CD1c-positive myeloid dendritic cell (primary cell): ENCODE data around the gene JAML.

Source experiments
- DNase-seq: peaks from one replicate; pipeline ENCODE4 v3.0.0-alpha.2; 2016; ENCODE audit errors: extremely low spot score

Gene JAML

DNA sequence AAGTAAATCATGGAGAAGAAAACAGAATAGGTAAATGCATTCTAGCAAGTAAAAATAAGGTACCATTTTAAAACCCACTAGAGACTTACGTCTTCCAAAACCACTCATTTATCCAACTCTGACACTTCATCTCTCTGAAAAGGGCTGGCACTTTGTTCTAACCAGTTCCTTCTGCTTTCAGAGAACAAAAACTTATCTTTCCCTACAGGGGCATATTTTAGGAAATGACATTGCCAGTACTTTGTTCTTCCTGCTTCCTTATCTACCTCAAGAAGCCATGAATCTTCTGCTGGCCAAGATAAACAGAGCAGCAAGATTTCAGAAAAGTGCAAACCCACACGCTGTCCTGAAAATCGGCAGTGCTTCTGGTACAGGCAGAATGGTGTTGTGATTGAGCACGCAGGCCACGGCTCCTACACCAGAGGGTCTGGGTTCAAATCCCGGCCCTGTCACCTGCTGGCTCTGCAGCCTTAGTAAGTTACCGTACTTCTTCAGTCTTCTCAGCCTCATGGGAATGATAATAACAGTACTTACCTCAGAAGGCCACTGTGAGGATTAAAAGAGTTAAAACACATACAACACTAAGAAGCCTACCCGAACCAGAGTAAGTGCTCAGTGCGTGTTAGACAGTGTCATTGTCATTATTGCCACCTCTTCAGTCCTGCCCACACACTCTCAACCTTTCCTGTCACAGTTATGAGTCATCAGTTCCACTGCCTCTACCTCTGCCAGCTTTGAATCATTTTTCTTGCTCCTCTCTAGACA, 16.4 kb upstream of the JAML start:
- peak; percentile 90 for DNase-seq

DNA sequence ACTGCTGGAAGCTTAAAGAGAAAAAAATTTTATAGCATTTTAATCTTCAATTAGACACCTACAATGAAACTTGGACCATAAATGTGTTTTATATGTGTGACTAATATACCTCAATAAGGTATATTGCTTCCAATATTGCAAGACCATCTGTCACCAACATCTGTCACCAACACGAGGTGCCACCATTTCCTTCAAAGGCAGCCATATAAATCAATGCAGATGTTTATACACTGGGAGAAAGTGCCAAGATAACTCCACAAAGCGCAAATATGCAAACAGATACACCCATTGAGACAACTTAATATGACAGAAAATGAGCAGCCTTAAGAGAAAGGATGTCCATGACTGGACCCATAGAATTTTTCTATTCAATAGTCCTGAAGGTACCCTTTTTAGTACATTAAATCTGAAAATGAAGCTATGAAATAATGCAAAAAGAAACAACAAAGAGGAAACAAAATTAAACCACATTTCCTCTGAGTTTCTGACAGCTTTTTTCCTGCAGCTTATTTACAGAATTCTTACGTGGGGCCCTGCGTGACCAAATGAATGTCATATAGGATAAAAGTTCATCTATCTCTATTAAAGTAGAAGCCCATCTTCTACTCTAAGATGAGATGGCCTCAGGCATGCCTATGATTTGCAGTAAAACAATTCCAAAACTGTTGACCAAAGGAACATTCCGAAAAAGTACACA, 14.8 kb upstream of the JAML start:
- peak; percentile 31 for DNase-seq

DNA sequence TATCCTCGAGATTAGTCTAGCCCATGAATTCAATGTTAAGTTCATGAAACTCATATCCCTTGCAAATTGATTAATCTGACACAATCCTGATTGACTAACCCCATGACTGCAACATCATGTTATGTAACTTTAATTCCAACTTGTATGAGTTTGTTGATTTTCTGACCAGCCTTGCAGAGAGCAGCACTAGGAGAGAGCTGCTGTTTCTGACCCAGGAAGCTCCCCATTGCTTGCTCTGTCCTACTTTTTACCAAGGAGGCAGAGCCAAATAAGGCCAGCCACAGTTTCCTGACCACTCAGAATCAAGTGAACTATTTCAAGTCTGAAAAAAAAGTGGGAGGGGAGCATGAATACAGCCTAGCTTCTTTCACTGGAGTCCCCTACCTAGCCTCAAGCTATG, 14.1 kb upstream of the JAML start:
- no peak for DNase-seq

DNA sequence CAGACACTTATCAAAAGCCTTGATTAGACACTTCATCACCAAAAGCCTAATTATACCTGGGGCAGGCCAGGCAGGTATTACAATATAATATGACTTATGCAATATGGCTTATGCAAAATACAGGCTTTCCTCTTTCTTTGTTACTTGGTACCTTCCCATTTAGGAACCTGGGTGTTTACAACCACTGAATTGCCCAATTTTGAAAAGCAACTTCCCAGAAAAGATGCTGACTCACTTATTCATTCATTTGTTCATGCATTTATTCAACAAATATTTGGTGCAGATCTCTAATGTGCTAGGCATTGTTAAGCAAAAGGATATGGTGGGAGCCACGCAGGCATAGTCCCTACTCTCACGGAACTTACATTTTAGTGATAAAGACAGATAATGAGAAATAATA, 13.6 kb upstream of the JAML start:
- peak; percentile 67 for DNase-seq

DNA sequence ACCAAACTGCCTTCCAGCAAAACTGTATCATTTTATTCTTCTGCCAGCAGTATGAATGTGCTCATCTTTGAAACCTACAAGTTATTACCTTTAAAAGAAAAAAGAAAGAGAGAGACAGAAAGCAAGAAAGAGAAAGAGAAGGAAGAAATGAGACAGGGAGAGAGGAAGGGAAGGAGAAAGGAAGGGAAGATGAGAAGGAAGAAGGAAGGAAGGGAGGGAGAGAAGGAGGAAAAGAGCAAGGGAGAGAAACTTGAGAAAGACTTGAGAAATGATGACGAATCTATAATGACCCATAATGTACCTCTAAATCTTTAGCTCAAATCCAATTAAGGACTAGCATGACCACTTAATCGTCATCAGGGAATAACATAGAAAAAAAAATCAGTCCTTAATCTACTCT, 11.4 kb upstream of the JAML start:
- DNase-seq = no peak

DNA sequence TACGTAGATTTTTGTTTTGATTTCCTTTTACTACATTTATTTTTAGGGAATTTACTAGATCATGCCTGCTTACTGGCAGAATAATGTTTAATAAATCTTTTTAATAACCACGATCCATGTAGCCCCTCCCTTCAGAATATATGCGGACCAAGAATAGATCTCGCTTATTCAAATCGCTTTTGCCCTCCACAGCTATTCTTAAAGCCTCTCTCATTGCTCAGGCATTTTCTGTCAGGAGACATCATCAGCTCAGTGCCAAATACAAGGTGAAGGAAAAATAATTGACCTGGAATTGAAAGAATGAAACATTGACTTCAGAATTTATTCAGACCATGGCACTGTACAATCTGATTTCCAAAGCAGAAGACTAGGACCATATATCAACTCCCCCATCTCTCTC, 10.0 kb upstream of the JAML start:
- no peak for DNase-seq

DNA sequence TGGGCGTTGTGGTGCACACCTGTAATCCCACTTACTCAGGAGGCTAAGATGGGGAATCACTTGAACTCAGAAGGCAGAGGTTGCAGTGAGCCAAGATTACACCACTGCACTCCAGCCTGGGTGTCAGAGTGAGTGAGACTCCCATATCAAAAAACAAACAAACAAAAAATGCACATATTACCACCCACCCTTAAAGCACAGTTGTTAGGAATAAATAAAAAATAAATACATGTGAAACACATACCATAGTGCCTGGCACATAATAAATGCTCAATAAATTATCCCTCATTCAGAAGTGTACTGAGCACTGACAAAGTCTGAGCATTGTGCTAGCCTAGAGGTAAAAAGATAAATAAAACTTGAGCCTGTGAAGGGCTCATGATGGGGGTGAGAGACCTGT, 9.0 kb upstream of the JAML start:
- no peak for DNase-seq

DNA sequence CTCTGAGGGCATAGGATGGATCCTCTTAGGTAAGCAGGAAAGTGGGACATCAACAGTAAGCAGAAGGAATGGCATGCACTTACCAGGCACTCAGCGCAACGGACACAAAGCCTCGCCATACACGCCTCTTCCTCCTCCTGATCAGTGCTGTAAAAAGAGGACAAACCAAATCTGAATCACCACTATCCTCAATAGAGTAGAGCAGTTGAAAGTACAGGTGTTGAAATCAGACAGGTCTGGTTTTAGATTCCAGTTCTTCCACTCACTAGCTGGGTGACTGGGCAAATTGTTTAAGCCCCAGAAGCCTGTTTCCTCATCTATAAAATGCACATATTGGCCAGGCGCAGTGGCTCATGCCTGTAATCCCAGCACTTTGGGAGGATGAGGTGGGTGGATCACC, 8.6 kb upstream of the JAML start:
- DNase-seq = no peak

DNA sequence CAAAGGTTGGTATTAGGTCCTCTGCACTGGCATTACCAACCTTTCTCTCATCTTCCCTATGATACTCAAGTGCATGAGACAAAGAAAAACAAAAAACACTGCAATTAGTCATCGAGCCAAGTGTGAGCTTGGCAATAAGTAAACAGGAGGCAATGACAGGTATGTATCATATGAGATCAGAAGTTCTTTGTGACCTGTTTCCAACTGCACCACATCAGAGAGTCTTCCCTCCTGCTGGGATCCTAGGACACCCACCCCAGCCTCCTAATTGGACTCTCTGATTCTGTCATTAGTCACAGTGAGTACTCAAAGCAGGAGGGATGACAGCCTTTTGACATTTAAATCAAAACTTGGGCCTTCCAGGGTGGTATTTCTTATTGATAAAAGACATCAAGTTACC, 7.8 kb upstream of the JAML start:
- no peak for DNase-seq

DNA sequence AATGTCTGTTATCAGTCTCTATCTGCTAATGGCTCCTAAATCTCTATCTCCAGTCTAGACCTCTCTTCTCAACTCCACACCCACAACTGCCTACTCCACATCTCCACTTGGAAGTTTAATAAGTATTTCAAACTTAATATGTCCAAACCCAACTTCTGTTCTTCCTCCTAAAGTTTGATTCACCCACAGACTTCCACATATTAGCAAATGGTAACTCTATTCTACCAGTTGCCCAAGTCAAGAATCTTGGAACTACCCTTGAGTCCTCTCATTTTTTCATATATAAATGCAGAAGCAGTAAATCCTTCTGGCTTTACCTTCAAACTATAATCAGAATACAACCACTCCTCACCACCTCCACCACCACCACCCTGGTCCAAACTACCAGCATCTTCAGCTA, 6.7 kb upstream of the JAML start:
- DNase-seq = peak; percentile 24

DNA sequence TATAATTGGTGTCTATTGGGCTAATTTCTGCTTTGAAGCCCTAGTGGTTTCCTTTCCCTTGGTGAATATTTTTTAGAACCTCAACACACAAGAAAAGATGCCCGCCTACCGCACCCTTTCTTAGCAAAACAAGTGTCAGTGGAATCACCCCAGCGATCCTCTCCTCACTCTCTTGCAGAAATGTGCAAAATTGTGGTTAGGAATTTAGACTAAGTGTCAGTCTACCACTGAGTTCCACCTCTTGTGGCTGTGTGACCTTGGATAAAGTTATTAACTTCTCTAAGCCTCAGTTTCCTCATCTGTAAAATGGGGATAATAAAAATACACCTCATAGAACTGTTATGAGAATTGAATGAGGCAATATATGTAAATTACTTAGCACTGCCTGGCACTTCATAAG, 5.3 kb upstream of the JAML start:
- no peak for DNase-seq

DNA sequence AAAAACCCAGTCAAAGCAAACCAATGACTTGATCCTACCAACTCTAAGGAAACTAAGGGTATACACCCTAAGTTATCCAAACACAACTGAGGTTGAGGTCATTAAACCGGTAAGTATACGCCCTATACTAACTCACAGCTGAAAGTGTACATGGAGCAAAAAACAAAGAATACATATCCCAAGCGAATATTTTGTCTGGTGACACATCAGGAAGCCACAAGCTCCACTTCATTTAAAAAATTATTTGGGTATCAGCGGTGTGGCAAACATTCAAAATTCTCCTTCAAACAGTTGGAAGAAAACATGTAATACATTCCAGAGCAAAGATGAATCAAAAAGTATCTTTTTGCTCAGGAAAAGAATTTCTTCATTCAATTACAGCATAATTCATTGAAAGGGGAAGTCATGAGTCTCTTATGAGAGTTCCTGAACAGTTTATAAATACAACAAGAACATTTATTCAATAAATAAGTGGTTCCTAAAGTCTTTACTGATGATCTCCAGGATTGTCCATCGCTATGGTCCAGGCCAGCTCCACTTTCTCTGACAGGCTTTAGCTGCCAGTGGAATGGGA, 4.5 kb upstream of the JAML start:
- peak; percentile 73 for DNase-seq

DNA sequence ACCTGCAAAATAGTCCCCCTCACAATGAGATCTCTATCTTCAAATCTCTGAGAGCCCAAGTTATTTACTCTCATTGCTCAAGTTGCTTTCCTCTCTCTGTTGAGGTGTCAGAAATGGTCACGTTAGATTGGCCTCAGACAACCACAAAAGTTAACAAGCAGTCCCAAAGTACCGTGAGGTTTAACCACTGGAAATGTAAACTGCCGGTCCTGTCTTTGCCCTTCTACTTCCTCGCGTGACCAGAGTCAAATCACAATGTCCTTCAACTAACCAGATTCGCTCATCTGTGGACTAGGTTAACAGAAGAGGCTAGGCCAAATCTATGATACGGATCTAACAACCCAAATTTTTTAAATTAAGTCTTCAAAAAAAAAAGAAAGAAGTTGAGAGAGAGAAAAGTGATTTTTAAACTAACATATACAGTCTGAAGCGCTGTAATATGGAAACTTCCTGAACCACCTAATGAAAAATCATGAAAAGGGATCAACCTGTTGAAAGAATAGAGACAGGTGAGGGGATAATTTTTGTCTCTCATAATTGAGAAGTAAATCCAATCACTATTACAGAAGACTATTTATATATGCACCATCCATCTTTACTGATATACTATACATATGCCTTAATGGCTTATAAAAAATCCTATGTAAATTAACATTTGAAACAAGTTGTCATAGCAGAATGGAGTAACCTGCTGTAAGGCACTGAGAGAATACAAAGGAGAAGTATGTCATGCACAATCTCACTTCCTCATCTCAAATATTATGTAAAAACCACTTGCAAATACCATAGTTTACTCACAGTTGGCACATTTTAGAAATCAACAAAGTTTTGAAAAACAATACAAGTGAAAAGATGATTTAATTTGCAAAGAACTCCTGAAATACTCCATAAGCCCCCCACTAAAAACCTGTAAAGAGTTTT, 3.3 kb upstream of the JAML start:
- peak; percentile 86 for DNase-seq

DNA sequence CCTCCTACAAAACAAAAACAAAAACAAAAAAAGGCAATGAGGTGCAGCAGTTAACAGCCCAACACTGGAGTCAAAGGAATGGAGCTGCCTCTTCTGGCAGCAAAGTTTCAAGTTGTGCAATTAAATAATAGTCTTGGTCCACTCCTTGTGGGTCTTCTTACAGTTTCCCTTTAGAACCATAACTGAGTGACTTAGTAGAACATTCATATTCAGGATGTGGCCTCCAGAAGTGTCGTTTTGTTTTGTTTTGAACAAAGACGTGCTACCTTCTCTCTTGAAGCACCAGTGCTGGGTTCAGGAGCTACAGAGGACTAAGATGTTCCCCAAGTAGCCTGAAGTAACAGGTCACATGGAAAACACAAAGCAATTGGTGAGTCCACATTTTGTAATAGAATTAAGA, 2.0 kb upstream of the JAML start:
- peak; percentile 33 for DNase-seq

DNA sequence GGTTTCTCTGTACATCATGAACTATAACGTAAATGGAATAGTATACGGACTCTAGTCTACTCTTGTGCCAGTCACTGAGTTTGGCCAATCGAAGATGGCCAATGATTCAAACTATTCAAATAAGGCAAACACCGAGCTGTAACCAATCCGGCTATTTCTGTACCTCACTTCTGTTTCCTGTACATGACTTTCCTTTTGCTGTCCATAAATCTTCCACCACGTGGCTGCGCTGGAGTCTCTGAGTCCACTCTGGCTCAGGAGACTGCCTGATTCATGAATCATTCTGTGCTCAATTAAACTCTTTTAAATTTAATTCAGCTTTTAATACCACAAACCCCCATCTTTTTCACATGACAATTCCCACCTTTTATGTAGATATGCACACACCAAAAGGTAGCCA, 1.5 kb upstream of the JAML start:
- peak; percentile 60 for DNase-seq

DNA sequence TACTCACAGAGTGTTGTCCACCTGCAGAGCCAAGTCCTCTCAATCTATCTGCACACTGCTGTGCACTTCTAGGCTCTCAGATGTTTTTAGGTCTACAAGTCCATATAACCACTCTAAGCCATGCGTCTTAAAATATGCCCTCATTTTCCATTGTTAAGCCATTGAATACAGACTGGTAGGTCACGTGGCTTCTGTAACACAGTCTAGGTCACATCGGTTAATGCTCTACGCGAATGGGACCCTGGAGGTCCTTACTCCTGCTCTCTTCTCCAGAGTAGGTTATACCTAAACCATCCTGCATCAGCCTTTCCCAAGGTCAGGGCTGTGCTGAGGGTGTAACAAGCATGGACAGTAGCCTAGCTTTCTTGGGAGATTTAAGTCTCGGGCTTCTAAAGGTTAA, 819 bp downstream of the JAML start:
- DNase-seq = no peak

DNA sequence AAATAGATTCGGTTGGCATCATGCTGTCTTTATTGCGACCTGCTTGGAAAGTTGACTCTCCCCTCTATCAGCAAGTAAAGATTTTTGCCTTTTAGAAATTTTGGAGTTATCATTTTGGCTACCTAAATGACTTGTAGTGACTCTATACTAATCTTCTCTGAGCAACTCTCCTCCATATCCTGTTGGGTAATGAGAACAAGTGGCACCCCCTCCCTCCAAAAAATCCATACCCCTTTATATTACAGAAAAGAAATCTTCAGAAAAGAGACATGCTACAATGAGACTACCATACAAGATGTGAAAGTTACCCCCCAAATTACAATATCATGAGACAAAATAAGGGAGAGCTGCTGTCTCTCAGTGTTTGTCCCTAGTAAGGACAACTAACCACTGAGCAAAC, 1.2 kb downstream of the JAML start:
- DNase-seq = no peak

DNA sequence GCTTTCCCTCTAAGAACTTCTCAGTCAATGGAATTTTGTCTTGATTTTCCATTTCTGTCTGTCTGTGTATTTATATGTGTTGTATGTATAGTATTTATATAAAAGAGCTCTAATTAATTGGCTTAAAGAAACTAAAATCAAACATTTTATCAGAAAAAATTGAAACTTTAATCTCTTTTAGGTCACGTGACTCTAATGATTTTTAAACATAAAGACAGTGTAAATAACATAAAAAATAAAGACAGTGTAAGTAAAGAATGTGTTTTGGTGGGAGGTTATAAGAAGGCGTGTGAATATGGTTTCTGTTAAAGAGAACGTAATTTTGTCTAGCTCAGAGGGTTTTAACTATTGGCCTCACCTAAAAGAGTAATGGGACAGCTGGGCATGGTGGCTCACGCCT, 2.4 kb downstream of the JAML start:
- DNase-seq = no peak

DNA sequence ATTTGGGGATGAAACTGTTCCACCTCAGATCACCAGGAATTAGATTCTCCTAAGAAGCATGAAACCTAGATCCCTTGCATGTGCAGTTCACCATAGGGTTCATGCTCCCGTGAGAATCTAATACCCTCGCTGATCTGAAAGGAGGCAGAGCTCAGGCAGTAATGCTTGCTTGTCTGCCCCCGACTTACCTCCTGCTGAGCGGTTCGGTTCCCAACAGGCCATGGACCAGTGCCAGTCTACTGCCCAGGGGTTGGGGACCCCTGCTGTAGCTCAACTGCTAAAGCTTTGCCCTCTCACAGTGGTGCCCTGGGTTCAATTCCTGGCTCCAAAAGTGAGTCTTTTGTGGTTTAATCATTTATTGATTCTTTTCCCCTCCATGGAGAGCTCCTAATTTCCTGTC, 3.4 kb downstream of the JAML start:
- DNase-seq = no peak

DNA sequence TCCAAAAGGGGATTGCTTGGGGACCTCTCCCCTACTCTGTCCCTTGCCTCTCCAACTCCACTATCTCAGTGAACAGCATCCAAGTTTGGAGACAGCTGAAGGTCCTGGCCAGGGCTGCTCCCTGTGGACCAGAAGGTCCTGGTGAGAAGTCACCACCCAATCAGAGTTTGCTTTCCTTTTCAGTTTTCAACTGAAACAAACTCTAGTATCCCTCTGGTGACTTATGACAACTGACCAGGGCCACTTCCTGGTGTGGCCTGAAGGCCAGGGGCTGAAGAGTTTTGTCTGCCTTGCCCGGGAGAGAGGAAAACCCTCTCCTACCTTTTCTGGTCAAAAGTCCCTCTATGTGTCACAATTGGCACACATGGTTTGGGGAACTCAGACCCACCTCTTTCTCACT, 5.1 kb downstream of the JAML start:
- DNase-seq = peak; percentile 29

DNA sequence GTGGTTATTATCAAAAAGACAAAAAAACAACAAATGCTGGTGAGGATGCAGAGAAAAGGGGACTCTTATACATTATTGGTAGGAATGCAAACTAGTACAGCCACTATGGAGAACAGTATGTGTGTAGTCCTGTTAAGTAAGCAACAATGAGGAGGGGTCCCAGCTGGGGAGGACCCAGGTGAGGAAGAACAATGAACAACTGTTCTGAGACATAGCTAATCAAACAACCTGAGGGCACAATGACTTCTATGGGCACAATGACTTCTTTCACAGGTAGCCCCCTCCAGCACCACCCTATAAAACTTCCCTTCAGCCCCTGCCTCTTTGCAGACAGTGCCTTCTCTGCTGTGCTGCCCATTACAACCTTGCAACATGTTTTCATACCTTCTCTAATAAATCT, 5.6 kb downstream of the JAML start:
- DNase-seq = no peak

DNA sequence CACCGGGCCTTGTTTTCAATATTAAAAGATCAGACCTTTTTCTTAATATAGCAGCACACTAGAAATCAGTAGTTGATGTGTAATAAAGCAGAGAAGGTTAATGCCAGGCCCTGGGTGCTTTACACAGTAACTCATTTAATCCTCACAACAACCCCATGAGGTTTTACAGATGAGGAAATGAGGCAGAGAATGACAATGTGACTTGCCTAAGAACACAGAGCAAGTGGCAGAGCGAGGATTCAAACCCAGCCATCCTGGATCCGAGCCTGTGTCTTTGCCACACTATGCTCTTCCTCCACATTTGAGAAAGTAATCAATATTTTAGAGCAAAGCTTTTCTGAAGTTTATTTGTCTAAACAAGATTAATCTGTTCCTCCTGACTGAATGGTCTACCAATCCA, 7.2 kb downstream of the JAML start:
- DNase-seq = peak; percentile 51
